GM04503 (cell line): ENCODE measurements around the gene DCXR.

Experiments used
- DNase-seq: peaks from one replicate; pipeline ENCODE4 v3.0.0-alpha.2; 2012; ENCODE audit warnings: low read depth

The DCXR gene

GRCh38 chr17:82022981-82023446 is 14.5 kb downstream of the DCXR start, which contains the start of gene LRRC45:
LRRC45 (plus strand) TSS chr17:82023305; CDS start chr17:82023644, 339 bp downstream.
- peak; percentile 94 for DNase-seq

- no peak for DNase-seq
These were observed 15.1 kb downstream of the DCXR start, which contains the start of gene CENPX for GRCh38 chr17:82022310-82022980. CENPX (minus strand) TSS chr17:82022878; CDS start chr17:82022861, 17 bp downstream.

- no peak for DNase-seq
These were observed 15.6 kb downstream of the DCXR start for GRCh38 chr17:82021900-82022309.

GRCh38 chr17:82021107-82021899 is 16.2 kb downstream of the DCXR start:
- DNase-seq: no peak

- DNase-seq: no peak
These were observed 16.9 kb downstream of the DCXR start for GRCh38 chr17:82020572-82021106.

GRCh38 chr17:82019690-82020571 is 17.6 kb downstream of the DCXR start:
- no peak for DNase-seq

- DNase-seq: no peak
These were observed 18.4 kb downstream of the DCXR start for GRCh38 chr17:82018989-82019689.

- DNase-seq: no peak
These were observed 19.1 kb downstream of the DCXR start for GRCh38 chr17:82018152-82018988.

GRCh38 chr17:82017612-82018151 is 19.8 kb downstream of the DCXR start:
- DNase-seq: no peak

GRCh38 chr17:82016875-82017459 is 20.5 kb downstream of the DCXR start:
- no peak for DNase-seq

- DNase-seq: no peak
These were observed 21.2 kb downstream of the DCXR start for GRCh38 chr17:82016061-82016874.

GRCh38 chr17:82015311-82015971 is 22.1 kb downstream of the DCXR start:
- DNase-seq: no peak

GRCh38 chr17:82014971-82015310 is 22.6 kb downstream of the DCXR start:
- DNase-seq: no peak

- no peak for DNase-seq
These were observed 23.1 kb downstream of the DCXR start for GRCh38 chr17:82014432-82014831.

GRCh38 chr17:82013772-82014321 is 23.6 kb downstream of the DCXR start:
- no peak for DNase-seq

- no peak for DNase-seq
These were observed 24.2 kb downstream of the DCXR start for GRCh38 chr17:82013341-82013740.

GRCh38 chr17:82012640-82013295 is 24.7 kb downstream of the DCXR start:
- DNase-seq: no peak

GRCh38 chr17:82012261-82012639 is 25.2 kb downstream of the DCXR start:
- no peak for DNase-seq
